ENCODE data around the gene RTN4R. TPM values are rescaled to one million over a fixed set of nuclear protein-coding genes. Genes with fewer than 3 reads are reported as not detected.

Gene RTN4R
- total RNA-seq, 1 experiment from 2014 or later, result 9.6 TPM

DNA sequence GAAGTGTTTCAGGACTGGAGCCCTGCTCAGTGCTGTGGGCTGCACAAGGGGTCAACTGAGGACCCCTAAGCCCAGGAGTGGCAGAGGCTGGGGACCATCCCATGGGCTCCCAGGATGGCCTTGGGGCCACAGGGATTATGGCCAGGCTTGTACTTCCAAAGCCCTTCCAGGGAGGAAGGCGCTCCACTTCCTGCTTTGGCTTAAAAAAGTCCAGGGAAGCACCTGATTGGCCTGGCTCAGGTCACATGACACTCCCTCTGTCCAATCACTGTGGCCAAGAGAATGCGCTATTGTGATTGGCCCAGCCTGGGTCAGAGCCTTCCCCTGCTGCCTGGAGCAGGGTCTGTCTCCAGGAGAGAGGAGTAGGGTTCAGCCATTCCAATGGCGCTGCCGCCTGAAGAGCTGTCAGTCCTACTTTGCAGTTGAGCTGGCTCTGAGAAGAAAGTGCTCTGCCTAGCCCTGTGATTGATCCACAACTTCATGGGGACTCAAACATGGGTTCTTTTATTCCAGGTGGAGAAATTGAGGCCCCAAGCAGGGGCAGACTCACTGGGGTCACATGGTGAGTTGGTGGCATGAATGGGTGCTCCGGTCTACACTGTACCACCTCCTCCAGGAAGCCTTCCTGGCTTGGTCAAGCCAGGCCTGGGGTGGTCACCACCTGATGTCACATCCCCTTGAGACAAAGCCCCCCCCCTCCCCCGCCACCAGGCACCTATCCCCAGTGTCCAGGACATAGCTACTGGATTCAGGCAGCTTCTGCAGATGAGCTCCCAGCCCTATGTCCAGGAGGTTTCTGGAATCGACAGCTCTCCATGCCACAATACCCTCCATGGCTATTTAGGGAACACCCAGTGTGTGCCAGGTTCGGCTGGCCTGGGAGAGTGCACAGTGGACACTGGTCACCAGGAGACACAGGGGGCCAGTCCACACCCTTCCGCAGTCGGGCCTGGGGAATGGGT is 48.2 kb downstream of the RTN4R start:
- BruUV-seq (replicated peaks), result no TSS peak
- Histone ChIP-seq H3K27me3 (replicated peaks; ENCODE audit: insufficient read depth, low read depth, low read length, poor library complexity) (no peaks in the 10 kb centered on the region), H3K4me3 (ENCODE audit: low read depth, low read length, poor library complexity, severe bottlenecking) (no peak overlapping the region), H3K36me3 (ENCODE audit: insufficient read depth, low read length, poor library complexity, severe bottlenecking) (no peaks in the 10 kb centered on the region), H3K9me3 (ENCODE audit: low read depth, low read length, poor library complexity, severe bottlenecking) (no peaks in the 10 kb centered on the region), H3K27ac (ENCODE audit: low read depth, low read length, poor library complexity, severe bottlenecking) (peak overlapping the region; percentile 31), H3K4me1 (ENCODE audit: insufficient read depth, low read length, poor library complexity, severe bottlenecking) (peaks cover 19% of the 10 kb centered on the region)
- TF ChIP-seq, protein P1, sequence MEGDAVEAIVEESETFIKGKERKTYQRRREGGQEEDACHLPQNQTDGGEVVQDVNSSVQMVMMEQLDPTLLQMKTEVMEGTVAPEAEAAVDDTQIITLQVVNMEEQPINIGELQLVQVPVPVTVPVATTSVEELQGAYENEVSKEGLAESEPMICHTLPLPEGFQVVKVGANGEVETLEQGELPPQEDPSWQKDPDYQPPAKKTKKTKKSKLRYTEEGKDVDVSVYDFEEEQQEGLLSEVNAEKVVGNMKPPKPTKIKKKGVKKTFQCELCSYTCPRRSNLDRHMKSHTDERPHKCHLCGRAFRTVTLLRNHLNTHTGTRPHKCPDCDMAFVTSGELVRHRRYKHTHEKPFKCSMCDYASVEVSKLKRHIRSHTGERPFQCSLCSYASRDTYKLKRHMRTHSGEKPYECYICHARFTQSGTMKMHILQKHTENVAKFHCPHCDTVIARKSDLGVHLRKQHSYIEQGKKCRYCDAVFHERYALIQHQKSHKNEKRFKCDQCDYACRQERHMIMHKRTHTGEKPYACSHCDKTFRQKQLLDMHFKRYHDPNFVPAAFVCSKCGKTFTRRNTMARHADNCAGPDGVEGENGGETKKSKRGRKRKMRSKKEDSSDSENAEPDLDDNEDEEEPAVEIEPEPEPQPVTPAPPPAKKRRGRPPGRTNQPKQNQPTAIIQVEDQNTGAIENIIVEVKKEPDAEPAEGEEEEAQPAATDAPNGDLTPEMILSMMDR (conservative IDR thresholded peaks at IDR 0.05; ENCODE audit: low read depth, low read length), result no peak
- TF ChIP-seq EZH2 (IDR thresholded peaks at IDR 0.05; ENCODE audit: borderline replicate concordance, low read depth, low read length, poor library complexity, severe bottlenecking), result no peak
- intact Hi-C loops (cut with micrococcal nuclease; ENCODE audit: unreplicated experiment), result no loop called here
- ChIA-PET CTCF (interaction anchor here (0.6 kb wide), 1 partner anchor 257 kb away, joined by 9 read pairs; no protein-coding TSS in a partner anchor), POLR2A (ENCODE audit: low non-redundant PET) (no interaction called here)
- peak; percentile 45 for DNase-seq (ENCODE audit: low spot score)

DNA sequence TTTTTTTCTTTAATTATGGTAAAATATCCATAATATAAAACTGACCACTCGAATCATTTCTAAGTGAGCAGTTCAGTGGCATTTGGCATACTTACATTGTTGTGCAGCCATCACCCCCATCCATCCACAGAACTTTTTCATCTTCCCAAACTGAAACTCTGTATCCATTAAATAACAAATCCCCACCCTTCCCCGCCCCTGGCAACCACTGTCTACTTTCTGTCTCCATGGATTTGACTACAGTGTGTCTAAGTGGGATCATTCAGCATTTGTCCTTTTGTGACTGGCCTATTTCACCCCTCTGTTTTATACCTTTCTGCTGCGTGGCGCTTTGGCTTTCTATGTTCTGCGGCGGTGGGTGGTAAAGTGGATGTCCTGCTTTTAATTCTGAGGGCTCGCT is 49.1 kb downstream of the RTN4R start:
- H3K27me3 ChIP-seq (replicated peaks; ENCODE audit: insufficient read depth, low read depth, low read length, poor library complexity), result no peaks in the 10 kb centered on the region
- ChIA-PET POLR2A (ENCODE audit: low non-redundant PET) (no interaction called here), CTCF (no interaction called here)
- no peak overlapping the region for H3K4me3 ChIP-seq (ENCODE audit: low read depth, low read length, poor library complexity, severe bottlenecking)
- no peaks in the 10 kb centered on the region for H3K9me3 ChIP-seq (ENCODE audit: low read depth, low read length, poor library complexity, severe bottlenecking)
- H3K4me1 ChIP-seq (ENCODE audit: insufficient read depth, low read length, poor library complexity, severe bottlenecking), result peaks cover 19% of the 10 kb centered on the region
- DNase-seq (ENCODE audit: low spot score), result no peak
- TF ChIP-seq EZH2 (IDR thresholded peaks at IDR 0.05; ENCODE audit: borderline replicate concordance, low read depth, low read length, poor library complexity, severe bottlenecking), result no peak
- TF ChIP-seq, protein P1 (conservative IDR thresholded peaks at IDR 0.05; ENCODE audit: low read depth, low read length), result no peak
- BruUV-seq (replicated peaks), result no TSS peak
- intact Hi-C loops (cut with micrococcal nuclease; ENCODE audit: unreplicated experiment), result no loop called here
- no peak overlapping the region for H3K27ac ChIP-seq (ENCODE audit: low read depth, low read length, poor library complexity, severe bottlenecking)
- no peaks in the 10 kb centered on the region for H3K36me3 ChIP-seq (ENCODE audit: insufficient read depth, low read length, poor library complexity, severe bottlenecking)

DNA sequence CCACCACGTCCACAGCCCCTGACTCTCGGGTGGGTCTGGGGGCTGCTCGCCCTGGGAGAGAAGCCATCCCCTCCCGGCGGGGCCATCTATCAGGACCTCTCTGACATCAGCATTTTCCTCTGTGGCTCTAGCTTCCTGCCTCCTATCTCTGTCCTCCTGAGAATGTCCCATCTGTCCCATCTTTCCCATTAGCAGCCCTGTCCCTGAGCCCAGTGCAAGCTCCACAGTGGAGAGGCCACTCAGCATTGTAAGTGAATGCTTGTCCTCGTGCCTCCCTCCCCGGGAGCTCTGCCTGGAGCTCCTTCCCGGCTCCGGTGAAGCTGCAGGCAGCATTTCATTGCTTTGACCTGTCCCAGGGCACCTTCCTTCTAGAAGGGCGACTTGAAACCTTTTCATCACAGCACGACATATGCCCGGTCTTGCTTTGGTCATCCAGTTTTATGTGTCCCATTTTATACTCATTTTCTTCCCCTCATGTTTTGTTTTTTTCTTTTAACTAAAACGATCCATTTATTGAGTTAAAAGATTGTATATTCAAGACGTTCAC is 49.7 kb downstream of the RTN4R start:
- Histone ChIP-seq H3K9me3 (ENCODE audit: low read depth, low read length, poor library complexity, severe bottlenecking) (no peaks in the 10 kb centered on the region), H3K27me3 (replicated peaks; ENCODE audit: insufficient read depth, low read depth, low read length, poor library complexity) (no peaks in the 10 kb centered on the region), H3K27ac (ENCODE audit: low read depth, low read length, poor library complexity, severe bottlenecking) (no peak overlapping the region), H3K4me3 (ENCODE audit: low read depth, low read length, poor library complexity, severe bottlenecking) (no peak overlapping the region), H3K36me3 (ENCODE audit: insufficient read depth, low read length, poor library complexity, severe bottlenecking) (no peaks in the 10 kb centered on the region), H3K4me1 (ENCODE audit: insufficient read depth, low read length, poor library complexity, severe bottlenecking) (peaks cover 25% of the 10 kb centered on the region)
- ChIA-PET CTCF (no interaction called here), POLR2A (ENCODE audit: low non-redundant PET) (no interaction called here)
- BruUV-seq (replicated peaks), result no TSS peak
- no peak for TF ChIP-seq EZH2 (IDR thresholded peaks at IDR 0.05; ENCODE audit: borderline replicate concordance, low read depth, low read length, poor library complexity, severe bottlenecking)
- TF ChIP-seq, protein P1 (conservative IDR thresholded peaks at IDR 0.05; ENCODE audit: low read depth, low read length), result no peak
- intact Hi-C loops (cut with micrococcal nuclease; ENCODE audit: unreplicated experiment), result no loop called here
- DNase-seq (ENCODE audit: low spot score), result no peak

Measured in A673 (cell line).